HG03565 (cell line): ENCODE measurements around the gene CFTR.
"Not testable (repeated sequence)": the region's sequence is repeated elsewhere in the genome, so short reads cannot be mapped to it uniquely, and the experiment has no call there.

Source experiments
- ATAC-seq: cut with Tn5 transposase; IDR thresholded peaks from one replicate; pipeline ENCODE4 v1.9.1; 2021; ENCODE audit warnings: mild to moderate bottlenecking, moderate library complexity; ENCODE audit not compliant: unreplicated experiment

CFTR gene

GRCh38 chr7:117479225-117480054, at the start of gene CFTR:
Gene CFTR (plus strand): TSS chr7:117480025. CDS start chr7:117480095, 70 bp downstream.
- no peak for ATAC-seq

- ATAC-seq, result peak; percentile 93
These were observed 44.3 kb upstream of the CFTR start for GRCh38 chr7:117435475-117436043.

- no peak for ATAC-seq
These were observed 35.2 kb upstream of the CFTR start for GRCh38 chr7:117444646-117445045.

GRCh38 chr7:117445206-117445605, 34.6 kb upstream of the CFTR start:
- ATAC-seq, result no peak

- no peak for ATAC-seq
These were observed 33.5 kb upstream of the CFTR start for GRCh38 chr7:117446220-117446815.

- ATAC-seq, result no peak
These were observed 31.2 kb upstream of the CFTR start for GRCh38 chr7:117448655-117449054.

GRCh38 chr7:117458977-117459583, 20.7 kb upstream of the CFTR start:
- ATAC-seq, result no peak

GRCh38 chr7:117459735-117460134, 20.1 kb upstream of the CFTR start:
- ATAC-seq, result no peak

- ATAC-seq, result not testable (repeated sequence)
These were observed 19.0 kb upstream of the CFTR start for GRCh38 chr7:117460815-117461214.

GRCh38 chr7:117468174-117468573, 11.7 kb upstream of the CFTR start:
- ATAC-seq, result no peak

- peak; percentile 53 for ATAC-seq
These were observed 9.0 kb upstream of the CFTR start for GRCh38 chr7:117470777-117471176.

GRCh38 chr7:117472335-117472734, 7.5 kb upstream of the CFTR start:
- no peak for ATAC-seq

GRCh38 chr7:117476557-117477215, 3.1 kb upstream of the CFTR start:
- ATAC-seq, result no peak

- ATAC-seq, result no peak
These were observed 995 bp upstream of the CFTR start for GRCh38 chr7:117478836-117479224.

GRCh38 chr7:117480055-117480362, 184 bp downstream of the CFTR start:
- no peak for ATAC-seq

- ATAC-seq, result no peak
These were observed 1.2 kb downstream of the CFTR start for GRCh38 chr7:117480978-117481377.

- ATAC-seq, result no peak
These were observed 5.3 kb downstream of the CFTR start for GRCh38 chr7:117485118-117485620.

- no peak for ATAC-seq
These were observed 9.2 kb downstream of the CFTR start for GRCh38 chr7:117489016-117489415.

GRCh38 chr7:117489430-117489829, 9.6 kb downstream of the CFTR start:
- no peak for ATAC-seq

- ATAC-seq, result no peak
These were observed 10.1 kb downstream of the CFTR start for GRCh38 chr7:117489911-117490310.

GRCh38 chr7:117492649-117493048, 12.8 kb downstream of the CFTR start:
- no peak for ATAC-seq
